ENCODE data around the gene SWAP70. TPM values are rescaled to one million over a fixed set of nuclear protein-coding genes. Genes with fewer than 3 reads are reported as not detected.

The SWAP70 gene
- total and polyA plus RNA-seq, 9 of the 15 experiments (the other 6 are each of a cell fraction or from before 2014, with no cell fraction given) = 1.7 to 4.9 (median 3.9) TPM

- no peak; the same call in 1 of the 2 replicates for TF ChIP-seq MBD2 (IDR thresholded peaks at IDR 0.05; ENCODE audit: borderline replicate concordance, low read depth)
- TF ChIP-seq NR4A1 (CRISPR knock-in tag; IDR thresholded peaks at IDR 0.05) = no peak
- TF ChIP-seq NR4A1 (tag; IDR thresholded peaks at IDR 0.05) = no peak
- no peak for TF ChIP-seq ZNF143 (CRISPR knock-in tag; IDR thresholded peaks at IDR 0.05)
- peak in 1 of 2 experiments; percentile 84; a peak in 2 of 4 replicates for TF ChIP-seq RCOR1 (IDR thresholded peaks at IDR 0.05; ENCODE audit: borderline replicate concordance in 1 of 2, low read depth in 2 of 2, low read length in 2 of 2)
- no peak for TF ChIP-seq CEBPZ (IDR thresholded peaks at IDR 0.05; ENCODE audit: borderline replicate concordance, low read depth, low read length)
- TF ChIP-seq NR0B1 (IDR thresholded peaks at IDR 0.05; ENCODE audit: partially characterized antibody) = no peak
- TF ChIP-seq ZHX1 (conservative IDR thresholded peaks at IDR 0.05; ENCODE audit: low read length) = no peak
- no peak for TF ChIP-seq CTCF (IDR thresholded peaks at IDR 0.05 in 2 of 3, conservative IDR thresholded peaks at IDR 0.05 in 1 of 3; ENCODE audit: insufficient read depth in 2 of 3, low read depth in 1 of 3, low read length in 3 of 3)
- TF ChIP-seq TCFL5 (CRISPR knock-in tag; conservative IDR thresholded peaks at IDR 0.05) = no peak
- no peak for TF ChIP-seq PURB (CRISPR knock-in tag; IDR thresholded peaks at IDR 0.05; ENCODE audit: low read depth)
- no peak for TF ChIP-seq ZNF124 (CRISPR knock-in tag; IDR thresholded peaks at IDR 0.05)
- TF ChIP-seq KLF6 (CRISPR knock-in tag; IDR thresholded peaks at IDR 0.05; ENCODE audit: borderline replicate concordance) = no peak
- TF ChIP-seq ZNF561 (CRISPR knock-in tag; conservative IDR thresholded peaks at IDR 0.05) = no peak
- TF ChIP-seq NR2F6 (CRISPR knock-in tag; IDR thresholded peaks at IDR 0.05) = no peak
Observed at GRCh38 chr11:9651899-9652748, 11.8 kb upstream of the SWAP70 start (continued).

Measured in K562 (cell line).